ENCODE measurements around the gene GALNT4. TPM values are rescaled to one million over a fixed set of nuclear protein-coding genes. Genes with fewer than 3 reads are reported as not detected.
A peak's percentile ranks its signal among the peaks of the same experiment; 100 is the strongest.

GALNT4 gene
- total and polyA plus RNA-seq, 9 of the 15 experiments (the other 6 are each of a cell fraction or from before 2014, with no cell fraction given): 1.2 to 4.6 (median 3.4) TPM

DNA sequence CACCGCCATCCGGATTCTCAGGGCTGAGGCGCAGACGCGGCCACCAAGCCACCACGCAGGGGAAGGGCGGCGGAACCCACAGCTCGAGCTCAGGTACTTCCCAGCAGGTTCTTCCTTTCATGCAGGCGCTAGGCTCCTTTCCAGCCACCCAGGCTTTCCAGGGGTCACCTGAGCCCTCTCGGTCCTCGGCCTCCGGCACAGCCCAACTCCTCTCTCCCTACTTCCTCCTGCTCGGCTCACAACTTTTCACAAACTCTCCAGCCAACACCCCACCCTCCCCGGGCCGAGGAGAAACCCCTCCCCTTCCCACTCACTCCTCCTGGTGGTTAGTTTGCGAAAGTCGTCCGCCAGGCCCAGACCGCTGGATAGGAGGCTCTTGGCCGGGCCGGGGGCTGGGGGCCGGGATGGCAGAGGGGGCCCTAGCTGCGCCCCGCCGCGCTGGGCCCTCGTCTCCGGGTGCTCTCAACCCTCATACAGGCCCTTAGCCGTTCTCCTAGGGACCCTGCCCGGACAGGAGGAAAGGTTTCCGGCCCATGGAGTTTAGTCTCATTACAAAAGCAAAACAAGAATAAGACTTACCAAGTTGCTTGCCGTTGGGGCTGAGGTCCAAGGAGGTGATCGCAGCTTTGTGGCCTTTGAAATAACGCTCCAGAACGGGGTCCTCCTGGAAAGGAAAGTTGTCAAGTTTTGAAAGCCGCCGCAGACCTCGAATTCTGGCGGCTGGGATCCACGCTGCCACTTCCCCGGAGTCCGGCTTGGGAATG, at the start of gene GALNT4 (continued):
- TF ChIP-seq MYC (IDR thresholded peaks at IDR 0.05; ENCODE audit: low read depth, low read length): no peak
- peak; percentile 30; the same call in 1 of the 2 replicates for TF ChIP-seq MYC (CRISPR knock-in tag; IDR thresholded peaks at IDR 0.05; ENCODE audit: borderline replicate concordance, low read depth)
- TF ChIP-seq GATAD2B (IDR thresholded peaks at IDR 0.05; ENCODE audit: borderline replicate concordance): no peak
- TF ChIP-seq, protein P1, sequence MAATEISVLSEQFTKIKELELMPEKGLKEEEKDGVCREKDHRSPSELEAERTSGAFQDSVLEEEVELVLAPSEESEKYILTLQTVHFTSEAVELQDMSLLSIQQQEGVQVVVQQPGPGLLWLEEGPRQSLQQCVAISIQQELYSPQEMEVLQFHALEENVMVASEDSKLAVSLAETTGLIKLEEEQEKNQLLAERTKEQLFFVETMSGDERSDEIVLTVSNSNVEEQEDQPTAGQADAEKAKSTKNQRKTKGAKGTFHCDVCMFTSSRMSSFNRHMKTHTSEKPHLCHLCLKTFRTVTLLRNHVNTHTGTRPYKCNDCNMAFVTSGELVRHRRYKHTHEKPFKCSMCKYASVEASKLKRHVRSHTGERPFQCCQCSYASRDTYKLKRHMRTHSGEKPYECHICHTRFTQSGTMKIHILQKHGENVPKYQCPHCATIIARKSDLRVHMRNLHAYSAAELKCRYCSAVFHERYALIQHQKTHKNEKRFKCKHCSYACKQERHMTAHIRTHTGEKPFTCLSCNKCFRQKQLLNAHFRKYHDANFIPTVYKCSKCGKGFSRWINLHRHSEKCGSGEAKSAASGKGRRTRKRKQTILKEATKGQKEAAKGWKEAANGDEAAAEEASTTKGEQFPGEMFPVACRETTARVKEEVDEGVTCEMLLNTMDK (IDR thresholded peaks at IDR 0.05; ENCODE audit: borderline replicate concordance, insufficient read depth, low read depth, low read length, poor library complexity, severe bottlenecking): peak; percentile 17
- TF ChIP-seq TAF1 (IDR thresholded peaks at IDR 0.05; ENCODE audit: control insufficient read depth, extremely low read depth, insufficient read depth, low read length, severe bottlenecking): peak; percentile 73
- TF ChIP-seq YY1 (IDR thresholded peaks at IDR 0.05; ENCODE audit: borderline replicate concordance in 1 of 3, control insufficient read depth in 1 of 3, extremely low read depth in 1 of 3, insufficient read depth in 3 of 3, insufficient read length in 1 of 3, insufficient replicate concordance in 2 of 3, low read depth in 1 of 3, low read length in 2 of 3): peak in 2 of 3 experiments; percentile 8 to 33
- no peak for TF ChIP-seq BRD9 (IDR thresholded peaks at IDR 0.05; ENCODE audit: low read depth, partially characterized antibody)
- TF ChIP-seq BHLHE40 (IDR thresholded peaks at IDR 0.05; ENCODE audit: low read length): peak; percentile 39; the same call in 1 of the 2 replicates
- TF ChIP-seq HNRNPH1 (optimal IDR thresholded peaks at IDR 0.05; ENCODE audit: low read depth, low read length): no peak
- TF ChIP-seq HDGF (IDR thresholded peaks at IDR 0.05): 0 out of 2 replicates have a peak, but pooled peaks have one; percentile 37
- 0 out of 4 replicates have a peak, but pooled peaks of 1 of the 2 experiments have one; percentile 28 for TF ChIP-seq RCOR1 (IDR thresholded peaks at IDR 0.05; ENCODE audit: borderline replicate concordance in 1 of 2, low read depth in 2 of 2, low read length in 2 of 2)
- peak; percentile 70; the same call in 1 of the 2 replicates for TF ChIP-seq ZBTB7A (IDR thresholded peaks at IDR 0.05; ENCODE audit: borderline replicate concordance, control insufficient read depth, low read depth, low read length)
- TF ChIP-seq HNRNPLL (IDR thresholded peaks at IDR 0.05; ENCODE audit: low read depth, low read length, poor library complexity, severe bottlenecking): peak; percentile 34
- TF ChIP-seq LCOR (CRISPR knock-in tag; IDR thresholded peaks at IDR 0.05): 0 out of 2 replicates have a peak, but pooled peaks have one; percentile 34
- TF ChIP-seq MAZ (CRISPR knock-in tag; conservative IDR thresholded peaks at IDR 0.05 in 1 of 2, IDR thresholded peaks at IDR 0.05 in 1 of 2): peak; percentile 83 to 95
- TF ChIP-seq HDAC2 (IDR thresholded peaks at IDR 0.05): peak; percentile 43; the same call in 1 of the 2 replicates
- peak; percentile 55 for TF ChIP-seq POLR2AphosphoS5 (IDR thresholded peaks at IDR 0.05; ENCODE audit: control insufficient read depth, insufficient read depth, low read depth, low read length)
- TF ChIP-seq FOXK2 (conservative IDR thresholded peaks at IDR 0.05 in 1 of 2, IDR thresholded peaks at IDR 0.05 in 1 of 2; ENCODE audit: low read depth in 2 of 2): peak in 1 of 2 experiments; percentile 43; a peak in 2 of 4 replicates
- peak; percentile 61 to 81 (median 74) for TF ChIP-seq CTCF (IDR thresholded peaks at IDR 0.05 in 2 of 3, conservative IDR thresholded peaks at IDR 0.05 in 1 of 3; ENCODE audit: insufficient read depth in 2 of 3, low read depth in 1 of 3, low read length in 3 of 3)
- TF ChIP-seq TAF7 (tag; IDR thresholded peaks at IDR 0.05): 0 out of 2 replicates have a peak, but pooled peaks have one; percentile 21
- no peak for TF ChIP-seq EGR1 (conservative IDR thresholded peaks at IDR 0.05)
- TF ChIP-seq ZNF121 (CRISPR knock-in tag; conservative IDR thresholded peaks at IDR 0.05): no peak
